HEK293T (cell line): ENCODE measurements around the gene CAMKMT.

Experiments
- BHLHE40 ChIP-seq: fragments of 450-650 bp; IDR thresholded peaks from 2 replicates; pipeline ENCODE4 v1.6.1; 2016; ENCODE audit warnings: mild to moderate bottlenecking, moderate library complexity, borderline replicate concordance
- ELF4 ChIP-seq: fragments of 450-650 bp; IDR thresholded peaks from 2 replicates; pipeline ENCODE4 v1.6.1; 2017; ENCODE audit warnings: antibody characterized with exemption
- FOXA1 ChIP-seq: fragments of 450-650 bp; IDR thresholded peaks from 2 replicates; pipeline ENCODE4 v1.6.1; 2016; ENCODE audit warnings: mild to moderate bottlenecking
- FOXM1 ChIP-seq: fragments of 450-650 bp; IDR thresholded peaks from 2 replicates; pipeline ENCODE4 v1.6.1; 2017; ENCODE audit warnings: mild to moderate bottlenecking, borderline replicate concordance
- LEF1 ChIP-seq: fragments of 450-650 bp; IDR thresholded peaks from 2 replicates; pipeline ENCODE4 v1.6.1; 2017; ENCODE audit warnings: mild to moderate bottlenecking, borderline replicate concordance
- NFRKB ChIP-seq: fragments of 450-650 bp; IDR thresholded peaks from 2 replicates; pipeline ENCODE4 v1.6.1; 2016; ENCODE audit warnings: mild to moderate bottlenecking, moderate library complexity
- PKNOX1 ChIP-seq: fragments of 450-650 bp; IDR thresholded peaks from 2 replicates; pipeline ENCODE4 v1.6.1; 2016
- SP1 ChIP-seq: fragments of 450-650 bp; IDR thresholded peaks from 2 replicates; pipeline ENCODE4 v1.6.1; 2017
- SUZ12 ChIP-seq: fragments of 450-650 bp; IDR thresholded peaks from 2 replicates; pipeline ENCODE4 v1.6.1; 2016; ENCODE audit warnings: mild to moderate bottlenecking

GRCh38 chr2:44349506-44349905 is 12.2 kb upstream of the CAMKMT start:
- no peak for TF ChIP-seq SUZ12
- TF ChIP-seq FOXM1: no peak
- TF ChIP-seq NFRKB: no peak
- no peak for TF ChIP-seq FOXA1
- no peak for TF ChIP-seq LEF1
- TF ChIP-seq SP1: no peak
- no peak for TF ChIP-seq ELF4
- no peak for TF ChIP-seq PKNOX1
- TF ChIP-seq BHLHE40: no peak
